Measurements from ENCODE around the gene RABGGTA.

- TF ChIP-seq, protein P1, sequence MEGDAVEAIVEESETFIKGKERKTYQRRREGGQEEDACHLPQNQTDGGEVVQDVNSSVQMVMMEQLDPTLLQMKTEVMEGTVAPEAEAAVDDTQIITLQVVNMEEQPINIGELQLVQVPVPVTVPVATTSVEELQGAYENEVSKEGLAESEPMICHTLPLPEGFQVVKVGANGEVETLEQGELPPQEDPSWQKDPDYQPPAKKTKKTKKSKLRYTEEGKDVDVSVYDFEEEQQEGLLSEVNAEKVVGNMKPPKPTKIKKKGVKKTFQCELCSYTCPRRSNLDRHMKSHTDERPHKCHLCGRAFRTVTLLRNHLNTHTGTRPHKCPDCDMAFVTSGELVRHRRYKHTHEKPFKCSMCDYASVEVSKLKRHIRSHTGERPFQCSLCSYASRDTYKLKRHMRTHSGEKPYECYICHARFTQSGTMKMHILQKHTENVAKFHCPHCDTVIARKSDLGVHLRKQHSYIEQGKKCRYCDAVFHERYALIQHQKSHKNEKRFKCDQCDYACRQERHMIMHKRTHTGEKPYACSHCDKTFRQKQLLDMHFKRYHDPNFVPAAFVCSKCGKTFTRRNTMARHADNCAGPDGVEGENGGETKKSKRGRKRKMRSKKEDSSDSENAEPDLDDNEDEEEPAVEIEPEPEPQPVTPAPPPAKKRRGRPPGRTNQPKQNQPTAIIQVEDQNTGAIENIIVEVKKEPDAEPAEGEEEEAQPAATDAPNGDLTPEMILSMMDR (conservative IDR thresholded peaks at IDR 0.05 in 1 of 2, IDR thresholded peaks at IDR 0.05 in 1 of 2; ENCODE audit: extremely low read depth in 1 of 2, insufficient read depth in 1 of 2, low read depth in 1 of 2, low read length in 2 of 2), result no peak
- TF ChIP-seq EZH2 (IDR thresholded peaks at IDR 0.05; ENCODE audit: borderline replicate concordance, low read length), result no peak
These were observed 13.3 kb downstream of the RABGGTA start for GRCh38 chr14:24258119-24258518.
